B cell (primary cell): ENCODE data around the gene STRBP.

Experiments used
- EZH2 ChIP-seq: IDR thresholded peaks from 2 replicates; pipeline ENCODE4 v1.6.1; 2012; ENCODE audit warnings: borderline replicate concordance, low read depth, mild to moderate bottlenecking, moderate library complexity, low read length; ENCODE audit not compliant: insufficient read depth, poor library complexity, severe bottlenecking
- TF ChIP-seq, protein P1 (sequence below): fragments of 200-600 bp; IDR thresholded peaks from one replicate; pipeline ENCODE4 v1.8.0; 2022; ENCODE audit warnings: antibody characterized with exemption, mild to moderate bottlenecking

DNA sequence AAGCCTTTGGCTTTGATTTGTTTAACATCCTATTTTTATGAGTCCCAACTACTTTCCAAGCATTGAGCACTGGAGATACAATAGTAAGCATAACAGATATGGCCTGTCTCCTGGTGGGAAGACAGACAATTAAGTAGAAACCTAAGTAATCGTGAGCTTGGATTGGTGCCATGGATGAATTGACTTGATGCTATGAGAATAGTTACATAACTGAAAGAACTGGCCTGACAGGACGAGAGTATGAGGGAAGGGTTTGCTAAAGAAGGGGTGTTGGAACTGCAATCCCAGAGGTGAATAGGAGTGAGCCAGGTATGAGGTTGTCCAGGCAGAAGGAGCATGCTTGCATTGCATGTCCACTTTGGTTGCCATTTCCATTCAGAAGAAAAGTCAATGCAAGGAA is 182.5 kb downstream of the STRBP start:
- TF ChIP-seq EZH2 = no peak
- TF ChIP-seq, protein P1, sequence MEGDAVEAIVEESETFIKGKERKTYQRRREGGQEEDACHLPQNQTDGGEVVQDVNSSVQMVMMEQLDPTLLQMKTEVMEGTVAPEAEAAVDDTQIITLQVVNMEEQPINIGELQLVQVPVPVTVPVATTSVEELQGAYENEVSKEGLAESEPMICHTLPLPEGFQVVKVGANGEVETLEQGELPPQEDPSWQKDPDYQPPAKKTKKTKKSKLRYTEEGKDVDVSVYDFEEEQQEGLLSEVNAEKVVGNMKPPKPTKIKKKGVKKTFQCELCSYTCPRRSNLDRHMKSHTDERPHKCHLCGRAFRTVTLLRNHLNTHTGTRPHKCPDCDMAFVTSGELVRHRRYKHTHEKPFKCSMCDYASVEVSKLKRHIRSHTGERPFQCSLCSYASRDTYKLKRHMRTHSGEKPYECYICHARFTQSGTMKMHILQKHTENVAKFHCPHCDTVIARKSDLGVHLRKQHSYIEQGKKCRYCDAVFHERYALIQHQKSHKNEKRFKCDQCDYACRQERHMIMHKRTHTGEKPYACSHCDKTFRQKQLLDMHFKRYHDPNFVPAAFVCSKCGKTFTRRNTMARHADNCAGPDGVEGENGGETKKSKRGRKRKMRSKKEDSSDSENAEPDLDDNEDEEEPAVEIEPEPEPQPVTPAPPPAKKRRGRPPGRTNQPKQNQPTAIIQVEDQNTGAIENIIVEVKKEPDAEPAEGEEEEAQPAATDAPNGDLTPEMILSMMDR = no peak
